HCT116 (cell line): ENCODE results near the gene TCF12. TPM values are rescaled to one million over a fixed set of nuclear protein-coding genes. Genes with fewer than 3 reads are reported as not detected.

ENCODE experiments used
- ATAC-seq: fragments of 200-7000 bp; cut with Tn5 transposase; 2 replicates; pipeline ENCODE4 v1.9.1; 2020; ENCODE audit warnings: mild to moderate bottlenecking, moderate library complexity
- BruUV-seq: library from RNA; stranded (reverse); fragments of 400-500 nt; replicated peaks from 2 replicates; lab custom pipeline; 2021; lab: Mats Ljungman, UMichigan
- CTCF ChIA-PET: fragments of 300-600 bp; sonication (Branson Sonifier 250); formaldehyde crosslinking; loops from one replicate; lab custom pipeline; 2021; ENCODE audit warnings: antibody characterized with exemption; lab: Charles Lee
- POLR2A ChIA-PET: fragments of 300-600, 350-600 bp; sonication (Branson Sonifier 250); formaldehyde crosslinking; loops from one replicate; lab custom pipeline; 2021; ENCODE audit warnings: antibody characterized with exemption; lab: Charles Lee
- RAD21 ChIA-PET, 2 experiments: fragments of 300-600 bp; sonication (Branson Sonifier 250); formaldehyde crosslinking; loops; one replicate each; lab custom pipeline; 2023; ENCODE audit warnings: low total read pairs in 2 of 2; ENCODE audit not compliant: uncharacterized antibody in 2 of 2, unreplicated experiment in 2 of 2, low non-redundant PET in 1 of 2; lab: Charles Lee
- DNase-seq: peaks from one replicate; pipeline ENCODE4 v3.0.0-alpha.2; 2010; ENCODE audit warnings: low read depth, low spot score
- H2AFZ ChIP-seq: fragments of 200-600 bp; shearing (Covaris generic), sonication (generic); 2 replicates; pipeline ENCODE4 v1.6.1; 2017; ENCODE audit warnings: low read depth, mixed run types, mixed read lengths, antibody characterized with exemption, low read length; ENCODE audit not compliant: poor library complexity, severe bottlenecking
- H3K27ac ChIP-seq: 2 replicates; pipeline ENCODE4 v1.5.1; 2012; ENCODE audit warnings: low read depth, low read length
- H3K27me3 ChIP-seq: fragments of 200-600 bp; sonication (generic); 2 replicates; pipeline ENCODE4 v1.6.1; 2016; ENCODE audit warnings: mixed run types, low read length, mixed read lengths; ENCODE audit not compliant: insufficient read depth
- H3K36me3 ChIP-seq, 2 experiments: fragments of 200-500 bp in 1 of 2; fragments of 200-600 bp in 1 of 2; sonication (Bioruptor generic) in 1 of 2; sonication (generic) in 1 of 2; 2 replicates each; pipeline versions ENCODE4 v1.5.1 to v1.6.1; 2014 to 2016; ENCODE audit warnings: low read length in 2 of 2, inconsistent platforms in 1 of 2, mixed read lengths in 1 of 2, mixed run types in 1 of 2; ENCODE audit not compliant: insufficient read depth in 2 of 2, control insufficient read depth in 1 of 2
- H3K4me1 ChIP-seq, 2 experiments: fragments of 200-600 bp in 1 of 2; sonication (generic) in 1 of 2; 2 replicates each; pipeline versions ENCODE4 v1.5.1 to v1.6.1; 2012 to 2017; ENCODE audit warnings: low read length in 2 of 2, inconsistent platforms in 1 of 2, mild to moderate bottlenecking in 1 of 2, mixed read lengths in 1 of 2, mixed run types in 1 of 2, moderate library complexity in 1 of 2; ENCODE audit not compliant: insufficient read depth in 2 of 2, control insufficient read depth in 1 of 2
- H3K4me2 ChIP-seq: fragments of 200-600 bp; sonication (generic); 2 replicates; pipeline ENCODE4 v1.6.1; 2017; ENCODE audit warnings: mixed run types, low read length, mixed read lengths
- H3K4me3 ChIP-seq, 2 experiments: fragments of 200-600 bp in 1 of 2; sonication (generic) in 1 of 2; replicated peaks in 1 of 2; 2 replicates each; pipeline ENCODE4 v1.5.1; 2011 to 2016; ENCODE audit warnings: low read length in 2 of 2, control low read depth in 1 of 2, low read depth in 1 of 2, mild to moderate bottlenecking in 1 of 2, mixed read lengths in 1 of 2, mixed run types in 1 of 2
- H3K79me2 ChIP-seq: fragments of 200-600 bp; sonication (generic); 2 replicates; pipeline ENCODE4 v1.6.1; 2017; ENCODE audit warnings: mild to moderate bottlenecking, mixed run types, low read length, moderate library complexity, mixed read lengths; ENCODE audit not compliant: insufficient read depth
- H3K9ac ChIP-seq: fragments of 200-600 bp; sonication (generic); 2 replicates; pipeline ENCODE4 v1.6.1; 2016; ENCODE audit warnings: low read length, mixed read lengths
- H3K9me2 ChIP-seq: fragments of 200-600 bp; sonication (generic), shearing (Covaris generic); 2 replicates; pipeline ENCODE4 v1.6.1; 2017; ENCODE audit warnings: mixed run types, mild to moderate bottlenecking, moderate library complexity; ENCODE audit not compliant: insufficient read depth
- H3K9me3 ChIP-seq, 2 experiments: fragments of 200-500 bp in 1 of 2; fragments of 200-600 bp in 1 of 2; sonication (Bioruptor generic) in 1 of 2; sonication (generic) in 1 of 2; 2 replicates each; pipeline ENCODE4 v1.6.1; 2014 to 2017; ENCODE audit warnings: low read length in 2 of 2, mixed read lengths in 2 of 2, inconsistent platforms in 1 of 2, low read depth in 1 of 2, mild to moderate bottlenecking in 1 of 2, mixed run types in 1 of 2, moderate library complexity in 1 of 2; ENCODE audit not compliant: control insufficient read depth in 1 of 2, insufficient read depth in 1 of 2
- H4K20me1 ChIP-seq: fragments of 200-600 bp; sonication (generic), shearing (Covaris generic); 2 replicates; pipeline ENCODE4 v1.6.1; 2017; ENCODE audit warnings: mixed run types, mild to moderate bottlenecking, moderate library complexity; ENCODE audit not compliant: insufficient read depth
- ATF3 ChIP-seq: IDR thresholded peaks from 2 replicates; pipeline ENCODE4 v1.6.1; 2012
- CTCF ChIP-seq, 3 experiments: fragments of 200-600 bp in 1 of 3; sonication (generic) in 1 of 3; IDR thresholded peaks in 2 of 3; conservative IDR thresholded peaks in 1 of 3; 2 replicates each; pipeline ENCODE4 v1.5.1; 2012 to 2017; ENCODE audit warnings: low read depth in 2 of 3, low read length in 2 of 3, antibody characterized with exemption in 1 of 3, borderline replicate concordance in 1 of 3, control low read depth in 1 of 3, mild to moderate bottlenecking in 1 of 3, mixed read lengths in 1 of 3, mixed run types in 1 of 3, moderate library complexity in 1 of 3; ENCODE audit not compliant: insufficient read depth in 1 of 3
- EZH2 ChIP-seq: fragments of 200-600 bp; sonication (generic); IDR thresholded peaks from 2 replicates; pipeline ENCODE4 v1.6.1; 2017; ENCODE audit warnings: antibody characterized with exemption, mixed run types
- EZH2phosphoT487 ChIP-seq: fragments of 200-600 bp; IDR thresholded peaks from 2 replicates; pipeline ENCODE4 v1.6.1; 2018; ENCODE audit warnings: antibody characterized with exemption, borderline replicate concordance
- REST ChIP-seq: IDR thresholded peaks from 2 replicates; pipeline ENCODE4 v1.6.1; 2012; ENCODE audit warnings: low read depth
- ZFX ChIP-seq: fragments of 450-650 bp; IDR thresholded peaks from 2 replicates; pipeline ENCODE4 v1.6.1; 2017
- intact Hi-C: fragments of 100-400 bp; cut with micrococcal nuclease; formaldehyde crosslinking; loops from 2 replicates; pipeline ENCODE4 v1.10.0; 2022
- total RNA-seq: library from RNA; stranded (reverse); gene quantifications from one replicate; pipeline ENCODE4 v1.2.1, GENCODE V29; 2021; ENCODE audit not compliant: unreplicated experiment

TCF12 gene
- total RNA-seq, 1 experiment from 2014 or later: 71.6 TPM

- Histone ChIP-seq H3K27ac (no peak overlapping the region), H3K79me2 (no peaks in the 10 kb centered on the region), H3K9me3 (no peaks in the 10 kb centered on the region), H3K9ac (no peak overlapping the region), H3K36me3 (no peaks in the 10 kb centered on the region), H4K20me1 (no peaks in the 10 kb centered on the region), H3K4me2 (no peak overlapping the region), H3K9me2 (no peaks in the 10 kb centered on the region), H2AFZ (no peak overlapping the region), H3K4me3 (no peak overlapping the region), H3K27me3 (no peaks in the 10 kb centered on the region), H3K4me1 (no peaks in the 10 kb centered on the region)
- ATAC-seq (no peak), DNase-seq (no peak)
- ChIA-PET POLR2A (no interaction called here), CTCF (no interaction called here), RAD21 (no interaction called here)
- intact Hi-C loops: no loop called here
- TF ChIP-seq REST: no peak
- no TSS peak for BruUV-seq
Observed at GRCh38 chr15:57094321-57095257, 176.1 kb downstream of the TCF12 start.

- TF ChIP-seq ATF3 (no peak), EZH2phosphoT487 (no peak), CTCF (IDR thresholded peaks at IDR 0.05 in 2 of 3, conservative IDR thresholded peaks at IDR 0.05 in 1 of 3; ENCODE audit: borderline replicate concordance in 1 of 3, insufficient read depth in 1 of 3, low read depth in 2 of 3, low read length in 2 of 3) (no peak), ZFX (no peak), EZH2 (no peak)
- Histone ChIP-seq H3K36me3 (no peaks in the 10 kb centered on the region), H4K20me1 (no peaks in the 10 kb centered on the region), H2AFZ (no peak overlapping the region), H3K4me2 (no peak overlapping the region), H3K27me3 (no peaks in the 10 kb centered on the region), H3K79me2 (no peaks in the 10 kb centered on the region; the same call in 1 of the 2 replicates), H3K27ac (no peak overlapping the region), H3K4me3 (no peak overlapping the region), H3K9me3 (no peaks in the 10 kb centered on the region), H3K9ac (no peak overlapping the region), H3K4me1 (no peaks in the 10 kb centered on the region), H3K9me2 (no peaks in the 10 kb centered on the region)
- RAD21 ChIA-PET: no interaction called here
- DNase-seq (no peak), ATAC-seq (no peak)
- TSS peak; percentile 7 for BruUV-seq
- CTCF ChIA-PET: no interaction called here
- POLR2A ChIA-PET: no interaction called here
- intact Hi-C loops: no loop called here
Observed at GRCh38 chr15:57095896-57096295, 177.5 kb downstream of the TCF12 start.
